Measurements from ENCODE around the gene UPF1. TPM values are rescaled to one million over a fixed set of nuclear protein-coding genes. Genes with fewer than 3 reads are reported as not detected.

The UPF1 gene
- total RNA-seq, 1 donor from 2014 or later = 46.7 TPM

Other genes starting within 250 kb of the UPF1 start
- gene REX1BD, start 243.2 kb upstream of the UPF1 start, total RNA-seq = 23.4 TPM
- 9.3 TPM for gene CRLF1, start 225.2 kb upstream of the UPF1 start, total RNA-seq
- gene TMEM59L, start 219.1 kb upstream of the UPF1 start, total RNA-seq = 1.8 TPM
- gene KLHL26, start 194.9 kb upstream of the UPF1 start, total RNA-seq = 2.1 TPM
- gene CRTC1, start 148.3 kb upstream of the UPF1 start, total RNA-seq = 3.2 TPM
- 10.9 TPM for gene COMP, start 40.7 kb upstream of the UPF1 start, total RNA-seq
- gene CERS1, start 64.2 kb downstream of the UPF1 start, total RNA-seq = 2.5 TPM
- 54.6 TPM for gene COPE, start 87.4 kb downstream of the UPF1 start, total RNA-seq
- gene DDX49, start 87.8 kb downstream of the UPF1 start, total RNA-seq = 31.8 TPM
- 18.8 TPM for gene HOMER3, start 109.3 kb downstream of the UPF1 start, total RNA-seq
- 33.5 TPM for gene SUGP2, start 201.6 kb downstream of the UPF1 start, total RNA-seq
- gene ARMC6, start 201.6 kb downstream of the UPF1 start, total RNA-seq = 15.5 TPM
- gene SLC25A42, start 232.0 kb downstream of the UPF1 start, total RNA-seq = 6.7 TPM

Measured in skin of body (tissue), 1 donor.